Measurements from ENCODE around the gene GABRG3.

Gene GABRG3

DNA sequence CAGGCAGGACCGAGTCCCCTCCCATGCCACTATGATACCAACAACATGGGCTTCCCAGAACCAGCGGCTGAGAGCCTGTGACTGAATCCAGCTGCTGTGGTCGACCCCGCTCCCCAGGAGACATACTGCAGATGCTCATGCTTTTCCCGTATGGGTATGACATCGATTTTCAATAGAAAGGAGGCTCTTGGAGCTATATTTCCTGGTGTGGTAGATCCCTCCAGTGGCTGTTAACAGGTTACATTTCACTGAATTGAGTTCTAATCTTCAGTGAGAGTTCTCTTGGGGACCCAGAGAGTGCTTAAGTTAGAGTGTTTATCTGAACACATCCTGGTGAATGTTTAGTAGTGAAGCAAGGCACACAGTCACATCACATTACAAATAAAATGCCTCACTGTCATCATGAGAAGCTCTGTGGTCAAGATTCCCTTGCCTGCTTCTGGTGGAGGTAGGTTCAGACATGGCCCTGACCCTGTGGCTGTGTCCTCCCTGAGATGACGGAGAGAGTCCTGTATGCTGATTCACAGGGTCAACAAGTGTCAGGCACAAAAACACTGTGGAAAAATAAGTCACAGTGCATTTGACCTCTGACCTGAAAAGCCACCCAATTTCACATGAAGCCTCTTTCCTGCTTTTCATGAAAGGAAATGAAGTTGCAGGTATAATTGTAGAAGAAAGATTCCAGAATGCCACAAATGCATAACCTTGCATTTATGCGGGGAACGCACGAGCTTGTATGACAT lies 110.9 kb downstream of the GABRG3 start:
- TF ChIP-seq, protein P1, sequence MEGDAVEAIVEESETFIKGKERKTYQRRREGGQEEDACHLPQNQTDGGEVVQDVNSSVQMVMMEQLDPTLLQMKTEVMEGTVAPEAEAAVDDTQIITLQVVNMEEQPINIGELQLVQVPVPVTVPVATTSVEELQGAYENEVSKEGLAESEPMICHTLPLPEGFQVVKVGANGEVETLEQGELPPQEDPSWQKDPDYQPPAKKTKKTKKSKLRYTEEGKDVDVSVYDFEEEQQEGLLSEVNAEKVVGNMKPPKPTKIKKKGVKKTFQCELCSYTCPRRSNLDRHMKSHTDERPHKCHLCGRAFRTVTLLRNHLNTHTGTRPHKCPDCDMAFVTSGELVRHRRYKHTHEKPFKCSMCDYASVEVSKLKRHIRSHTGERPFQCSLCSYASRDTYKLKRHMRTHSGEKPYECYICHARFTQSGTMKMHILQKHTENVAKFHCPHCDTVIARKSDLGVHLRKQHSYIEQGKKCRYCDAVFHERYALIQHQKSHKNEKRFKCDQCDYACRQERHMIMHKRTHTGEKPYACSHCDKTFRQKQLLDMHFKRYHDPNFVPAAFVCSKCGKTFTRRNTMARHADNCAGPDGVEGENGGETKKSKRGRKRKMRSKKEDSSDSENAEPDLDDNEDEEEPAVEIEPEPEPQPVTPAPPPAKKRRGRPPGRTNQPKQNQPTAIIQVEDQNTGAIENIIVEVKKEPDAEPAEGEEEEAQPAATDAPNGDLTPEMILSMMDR (conservative IDR thresholded peaks at IDR 0.05; ENCODE audit: control insufficient read depth, insufficient read depth, low read depth, low read length) = no peak
- no peak for DNase-seq (ENCODE audit: low read depth)
- H3K4me3 ChIP-seq (ENCODE audit: control insufficient read depth, low read depth, low read length) = no peak overlapping the region

DNA sequence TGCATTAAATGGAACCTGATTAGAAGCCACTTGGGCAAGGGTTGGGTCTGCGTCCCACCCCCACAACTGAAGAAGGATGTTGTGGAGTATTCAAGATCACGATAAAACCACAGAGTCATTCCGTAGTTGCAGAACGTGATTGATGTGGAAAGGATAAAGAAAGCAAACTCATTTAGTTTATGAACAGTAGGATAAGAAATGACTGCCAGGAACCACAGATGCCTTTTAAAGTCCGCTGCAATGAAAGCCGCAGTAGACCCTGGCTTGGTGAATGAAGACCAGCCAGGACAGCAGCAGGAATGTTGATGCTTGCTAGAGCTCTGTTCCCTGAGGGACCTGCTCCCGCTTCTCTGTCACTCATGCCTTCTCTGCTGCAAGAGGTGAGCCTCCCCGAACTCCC lies 111.5 kb downstream of the GABRG3 start:
- DNase-seq (ENCODE audit: low read depth) = no peak
- TF ChIP-seq, protein P1 (conservative IDR thresholded peaks at IDR 0.05; ENCODE audit: control insufficient read depth, insufficient read depth, low read depth, low read length) = no peak
- H3K4me3 ChIP-seq (ENCODE audit: control insufficient read depth, low read depth, low read length) = no peak overlapping the region

DNA sequence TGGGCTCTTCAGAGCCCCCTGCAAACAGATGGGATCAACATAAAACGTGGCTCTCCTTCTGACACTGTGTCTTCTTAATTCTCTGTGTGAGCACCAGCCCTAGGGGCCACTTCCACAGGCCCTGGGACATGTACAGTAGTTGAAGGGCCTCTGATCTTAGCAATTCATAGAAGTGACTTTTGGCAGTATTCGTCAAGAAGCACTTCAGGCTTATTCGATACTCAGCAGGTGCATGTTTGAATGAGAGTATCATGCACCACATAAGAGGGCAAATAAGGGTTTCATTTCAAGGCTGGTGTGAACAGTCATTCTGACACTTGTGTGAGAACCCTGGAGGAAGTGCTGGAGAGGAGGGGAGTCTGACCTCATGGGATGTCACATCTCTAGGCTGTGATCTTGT lies 113.9 kb downstream of the GABRG3 start:
- TF ChIP-seq, protein P1 (conservative IDR thresholded peaks at IDR 0.05; ENCODE audit: control insufficient read depth, insufficient read depth, low read depth, low read length) = no peak
- no peak for DNase-seq (ENCODE audit: low read depth)
- no peak overlapping the region for H3K4me3 ChIP-seq (ENCODE audit: control insufficient read depth, low read depth, low read length)

DNA sequence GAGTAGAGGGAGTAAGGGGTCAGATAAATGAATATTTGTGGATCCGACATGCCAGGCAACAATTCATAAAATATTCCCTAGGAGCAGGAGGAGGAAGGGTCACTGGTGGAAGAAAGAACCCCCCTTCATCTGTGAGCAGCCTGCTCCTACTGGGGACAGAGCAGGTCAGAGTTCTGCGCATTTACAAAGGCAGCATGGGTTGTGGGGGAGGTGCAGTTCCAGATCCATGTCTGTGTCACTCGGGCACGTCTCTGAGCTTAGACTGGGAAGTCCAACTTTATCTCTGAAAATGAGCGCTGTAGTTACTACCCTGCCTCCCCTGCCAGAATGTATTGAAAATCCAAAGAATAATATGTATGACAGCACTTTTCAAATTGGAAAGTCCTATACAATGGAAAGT lies 115.2 kb downstream of the GABRG3 start:
- no peak overlapping the region for H3K4me3 ChIP-seq (ENCODE audit: control insufficient read depth, low read depth, low read length)
- no peak for DNase-seq (ENCODE audit: low read depth)
- TF ChIP-seq, protein P1 (conservative IDR thresholded peaks at IDR 0.05; ENCODE audit: control insufficient read depth, insufficient read depth, low read depth, low read length) = no peak

DNA sequence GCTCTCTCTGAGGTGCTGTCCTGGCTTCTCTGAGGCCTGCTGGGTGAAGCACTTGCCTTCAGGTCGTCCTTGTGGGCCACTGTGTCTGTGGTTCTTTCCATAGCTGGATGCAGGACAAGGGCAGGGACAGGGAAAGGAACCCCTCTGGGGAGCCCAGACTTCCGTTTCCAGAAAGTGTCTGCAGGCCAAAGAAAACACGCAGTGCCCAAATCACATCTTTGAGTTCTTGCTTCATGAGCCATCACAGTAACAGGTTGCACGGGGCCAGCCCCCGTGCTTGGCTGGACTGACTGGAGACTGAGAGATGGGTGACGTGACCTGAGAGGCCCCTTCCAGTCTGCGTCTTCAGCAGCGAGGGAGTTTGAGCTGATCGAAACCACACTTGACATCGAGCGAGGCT lies 115.8 kb downstream of the GABRG3 start:
- TF ChIP-seq, protein P1 (conservative IDR thresholded peaks at IDR 0.05; ENCODE audit: control insufficient read depth, insufficient read depth, low read depth, low read length) = no peak
- no peak overlapping the region for H3K4me3 ChIP-seq (ENCODE audit: control insufficient read depth, low read depth, low read length)
- DNase-seq (ENCODE audit: low read depth) = no peak

DNA sequence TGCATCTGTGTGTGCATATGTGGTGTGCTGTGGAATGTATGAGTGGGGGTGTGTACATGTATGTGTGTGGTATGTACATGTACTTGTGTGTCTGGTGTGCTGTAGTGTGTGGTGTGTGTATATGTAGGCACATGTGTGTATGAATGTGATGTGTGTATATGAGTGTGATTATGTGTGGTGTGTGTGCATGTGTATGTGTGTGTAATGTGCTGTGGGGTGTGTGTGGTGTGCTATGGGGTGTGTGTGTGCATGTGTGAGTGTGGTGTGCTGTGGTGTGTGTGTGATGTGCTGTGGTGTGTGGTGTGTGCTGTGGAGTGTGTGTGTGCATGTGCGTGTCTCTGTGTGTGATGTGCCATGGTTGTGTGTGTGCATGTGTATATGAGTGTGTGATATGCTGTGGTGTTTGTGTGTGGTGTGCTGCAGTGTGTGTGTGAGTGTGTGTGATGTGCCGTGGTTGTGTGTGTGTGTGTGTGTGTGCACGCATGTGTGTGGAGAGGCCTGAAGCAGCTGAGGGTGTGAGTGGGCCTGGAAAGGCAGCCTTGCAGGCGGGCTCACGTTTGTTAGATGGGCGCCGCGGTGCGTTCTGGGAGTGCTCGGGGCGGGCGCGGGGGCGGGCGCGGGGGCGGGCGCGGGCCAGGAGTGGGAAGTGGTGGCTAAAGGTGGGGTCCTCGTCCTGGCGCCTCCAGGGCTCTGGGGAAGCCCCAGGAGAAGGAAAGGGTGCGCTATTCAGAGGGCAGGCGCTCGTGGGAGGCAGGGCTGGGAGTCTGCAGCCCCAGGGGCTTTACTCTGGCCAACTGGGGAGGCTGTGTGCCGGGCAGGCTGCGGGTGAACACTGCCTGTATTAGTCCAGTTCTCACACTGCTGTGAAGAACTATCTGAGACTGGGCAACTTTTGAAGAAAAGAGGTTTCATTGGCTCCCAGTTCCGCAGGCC lies 116.9 kb downstream of the GABRG3 start:
- no peak for DNase-seq (ENCODE audit: low read depth)
- TF ChIP-seq, protein P1 (conservative IDR thresholded peaks at IDR 0.05; ENCODE audit: control insufficient read depth, insufficient read depth, low read depth, low read length) = no peak
- no peak overlapping the region for H3K4me3 ChIP-seq (ENCODE audit: control insufficient read depth, low read depth, low read length)
